GM19438 (cell line): ENCODE measurements around the gene RPS6KA2.

Source experiments
- ATAC-seq: cut with Tn5 transposase; IDR thresholded peaks from one replicate; pipeline ENCODE4 v1.9.1; 2021; ENCODE audit warnings: low read depth; ENCODE audit not compliant: unreplicated experiment

Gene RPS6KA2

GRCh38 chr6:166474721-166475565 is 152.1 kb downstream of the RPS6KA2 start:
- ATAC-seq: no peak

GRCh38 chr6:166473886-166474571 is 153.0 kb downstream of the RPS6KA2 start:
- ATAC-seq: no peak

GRCh38 chr6:166472636-166473035 is 154.4 kb downstream of the RPS6KA2 start:
- no peak for ATAC-seq

- ATAC-seq: no peak
Measured at GRCh38 chr6:166471797-166472260, 155.2 kb downstream of the RPS6KA2 start.

- ATAC-seq: no peak
Measured at GRCh38 chr6:166470863-166471410, 156.1 kb downstream of the RPS6KA2 start.

GRCh38 chr6:166470029-166470862 is 156.8 kb downstream of the RPS6KA2 start:
- ATAC-seq: no peak

GRCh38 chr6:166469426-166469961 is 157.6 kb downstream of the RPS6KA2 start:
- ATAC-seq: no peak

- ATAC-seq: no peak
Measured at GRCh38 chr6:166467436-166468000, 159.5 kb downstream of the RPS6KA2 start.

- no peak for ATAC-seq
Measured at GRCh38 chr6:166466178-166467122, 160.6 kb downstream of the RPS6KA2 start.

- ATAC-seq: no peak
Measured at GRCh38 chr6:166465671-166466087, 161.4 kb downstream of the RPS6KA2 start.

- ATAC-seq: no peak
Measured at GRCh38 chr6:166465003-166465399, 162.1 kb downstream of the RPS6KA2 start.

- ATAC-seq: no peak
Measured at GRCh38 chr6:166464068-166465002, 162.7 kb downstream of the RPS6KA2 start.

- ATAC-seq: no peak
Measured at GRCh38 chr6:166463359-166464067, 163.5 kb downstream of the RPS6KA2 start.

GRCh38 chr6:166462461-166463135 is 164.5 kb downstream of the RPS6KA2 start:
- ATAC-seq: no peak

- no peak for ATAC-seq
Measured at GRCh38 chr6:166461821-166462460, 165.1 kb downstream of the RPS6KA2 start.
